Astrocyte (in vitro differentiated cells and primary cell): ENCODE measurements around the gene NARS2.

ENCODE experiments used
- CTCF ChIP-seq: IDR thresholded peaks from 2 replicates; pipeline ENCODE4 v1.5.1; 2011; ENCODE audit warnings: low read depth, mild to moderate bottlenecking, inconsistent platforms, low read length, moderate library complexity; ENCODE audit not compliant: insufficient read depth
- EZH2 ChIP-seq: IDR thresholded peaks from 2 replicates; pipeline ENCODE4 v1.6.1; 2012; ENCODE audit warnings: mild to moderate bottlenecking, low read length, inconsistent platforms; ENCODE audit not compliant: insufficient read depth

GRCh38 chr11:78395597-78395996 is 179.1 kb downstream of the NARS2 start:
- TF ChIP-seq EZH2 (no peak), CTCF (no peak)
